SKM-1 (cell line): ENCODE data around the gene ZNF253.
"Not testable (repeated sequence)": the region's sequence is repeated elsewhere in the genome, so short reads cannot be mapped to it uniquely, and the experiment has no call there.

Experiments used
- DNase-seq: peaks from one replicate; lab custom pipeline; 2025; ENCODE audit not compliant: unreplicated experiment; lab: John Stamatoyannopoulos, UW

Gene ZNF253

DNA sequence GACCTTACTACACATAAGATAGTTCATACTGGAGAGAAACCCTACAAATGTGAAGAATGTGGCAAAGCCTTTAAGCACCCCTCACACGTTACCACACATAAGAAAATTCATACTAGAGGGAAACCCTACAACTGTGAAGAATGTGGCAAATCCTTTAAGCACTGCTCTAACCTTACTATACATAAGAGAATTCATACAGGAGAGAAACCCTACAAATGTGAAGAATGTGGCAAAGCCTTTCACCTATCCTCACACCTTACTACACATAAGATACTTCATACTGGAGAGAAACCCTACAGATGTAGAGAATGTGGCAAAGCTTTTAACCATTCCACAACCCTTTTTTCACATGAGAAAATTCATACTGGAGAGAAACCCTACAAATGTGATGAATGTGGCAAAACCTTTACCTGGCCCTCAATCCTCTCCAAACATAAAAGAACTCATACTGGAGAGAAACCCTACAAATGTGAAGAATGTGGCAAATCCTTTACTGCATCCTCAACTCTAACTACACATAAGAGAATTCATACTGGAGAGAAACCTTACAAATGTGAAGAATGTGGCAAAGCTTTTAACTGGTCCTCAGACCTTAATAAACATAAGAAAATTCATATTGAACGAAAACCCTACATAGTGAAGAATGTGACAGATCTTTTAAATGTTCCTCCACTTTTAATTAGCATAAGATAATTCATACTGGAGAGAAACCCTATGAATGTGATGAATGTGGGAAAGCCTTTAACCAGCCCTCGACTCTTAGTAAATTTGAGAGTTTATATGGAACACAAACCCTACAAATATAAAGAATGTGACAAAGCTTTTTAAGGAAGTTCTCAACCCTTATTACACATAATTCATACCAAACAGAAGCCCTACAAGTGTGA lies 26.6 kb downstream of the ZNF253 start:
- DNase-seq: not testable (repeated sequence)

DNA sequence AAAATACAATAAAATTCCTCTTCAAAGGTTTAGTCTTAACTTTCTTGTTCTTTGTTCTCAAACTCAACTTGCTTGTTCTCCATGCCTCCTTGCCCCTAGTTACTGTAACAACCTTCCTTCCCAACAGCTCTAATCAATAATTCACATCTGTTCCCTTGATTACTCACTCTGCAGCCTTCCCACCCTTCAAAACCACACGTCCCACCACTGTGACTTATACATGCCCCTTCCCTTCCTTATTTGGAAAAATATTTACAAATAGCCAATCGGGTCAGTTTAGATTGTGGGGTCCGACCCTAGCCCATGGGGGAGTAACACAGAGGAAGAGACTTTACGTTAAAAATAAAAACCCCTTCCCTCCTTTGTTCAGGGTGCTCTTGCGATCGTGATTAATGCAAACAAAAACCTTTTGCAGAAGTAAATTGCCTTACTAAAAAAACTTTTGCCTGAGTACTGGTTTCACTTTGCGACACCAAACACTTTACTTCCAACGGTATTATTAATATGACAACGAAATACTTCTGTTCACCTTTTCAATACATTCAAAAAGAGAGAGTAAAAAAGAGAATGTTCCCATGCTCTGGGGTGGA lies 34.6 kb downstream of the ZNF253 start:
- no peak for DNase-seq

DNA sequence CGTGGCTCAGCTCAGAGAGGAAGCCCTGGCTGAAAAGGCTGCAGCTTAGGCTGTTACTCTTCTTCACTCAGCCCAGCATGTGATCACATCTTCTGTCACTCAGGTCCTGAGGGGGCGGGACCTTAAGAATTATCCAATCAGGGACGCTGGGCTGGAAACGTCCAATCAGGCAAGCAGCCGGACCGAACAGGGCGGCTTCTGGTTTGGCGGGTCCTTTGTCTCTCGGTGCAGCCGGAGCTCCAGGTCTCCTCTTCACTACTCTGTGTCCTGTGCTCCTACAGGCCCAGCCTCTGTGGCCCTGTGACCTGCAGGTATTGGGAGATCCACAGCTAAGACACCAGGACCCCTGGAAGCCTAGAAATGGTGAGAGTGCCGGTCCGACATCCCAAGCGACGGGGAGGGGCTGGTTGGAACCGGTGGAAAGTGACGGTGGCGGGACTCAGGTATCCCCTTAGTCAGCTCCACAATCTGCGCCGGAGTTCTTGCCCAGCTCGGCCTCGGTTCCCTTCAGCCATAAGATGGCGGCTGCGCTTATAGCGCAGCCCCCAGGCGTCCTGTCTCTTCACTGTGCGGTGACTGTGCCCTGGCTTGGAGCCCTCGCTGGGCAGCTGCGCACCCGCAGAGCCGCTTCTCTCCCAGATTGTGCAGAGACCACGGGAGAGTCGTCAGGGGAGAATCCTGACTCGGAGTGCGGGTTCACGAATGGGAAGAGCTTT lies 35.2 kb downstream of the ZNF253 start, which contains the start of gene ZNF93:
Gene ZNF93 (plus strand): TSS at position 218 of the 716 bp plus-strand sequence. CDS start 143 bp downstream, at position 361.
- DNase-seq: no peak

- not testable (repeated sequence) for DNase-seq
Measured at GRCh38 chr19:19907551-19907950, 41.9 kb downstream of the ZNF253 start.

DNA sequence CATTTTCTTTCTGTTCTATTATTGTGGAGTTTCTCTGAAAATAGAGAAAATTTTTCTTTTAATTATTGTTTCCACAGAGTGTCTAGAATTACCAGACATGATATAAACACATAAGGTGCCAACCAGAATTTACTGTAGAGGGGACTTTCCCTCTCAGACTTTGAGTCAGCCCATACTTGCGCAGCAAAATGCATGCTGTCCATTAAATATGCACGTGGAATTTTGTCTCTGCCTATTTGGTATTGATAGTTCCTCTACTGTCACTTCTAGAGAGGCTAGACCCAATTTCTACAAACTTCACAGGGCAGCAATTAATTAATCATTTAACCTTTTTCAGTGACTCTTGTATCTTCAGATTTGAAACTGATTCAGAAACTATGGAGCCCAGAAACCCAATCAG lies 44.0 kb downstream of the ZNF253 start:
- no peak for DNase-seq

DNA sequence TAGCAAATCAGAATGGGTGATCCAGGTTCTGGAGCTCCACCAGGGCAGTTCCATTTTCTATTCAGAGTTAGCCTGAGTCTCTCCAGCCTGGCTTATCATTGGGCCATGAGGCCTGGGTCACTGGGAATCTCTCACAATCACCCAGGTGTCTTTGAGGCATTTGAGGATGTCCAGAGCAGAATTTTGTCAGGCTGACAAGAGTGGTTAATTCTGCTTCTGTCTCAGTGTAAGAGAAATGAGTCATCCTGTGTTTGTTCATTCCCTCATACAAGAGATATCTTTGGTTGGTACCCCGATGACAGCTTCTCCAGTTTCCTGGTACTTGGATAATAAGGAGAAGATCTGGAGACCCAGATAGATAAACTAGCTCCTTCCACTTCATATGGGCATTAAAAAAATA lies 45.5 kb downstream of the ZNF253 start:
- DNase-seq: no peak

- no peak for DNase-seq
Measured at GRCh38 chr19:19914596-19914995, 48.9 kb downstream of the ZNF253 start.

- DNase-seq: not testable (repeated sequence)
Measured at GRCh38 chr19:19930417-19930816, 64.7 kb downstream of the ZNF253 start.

DNA sequence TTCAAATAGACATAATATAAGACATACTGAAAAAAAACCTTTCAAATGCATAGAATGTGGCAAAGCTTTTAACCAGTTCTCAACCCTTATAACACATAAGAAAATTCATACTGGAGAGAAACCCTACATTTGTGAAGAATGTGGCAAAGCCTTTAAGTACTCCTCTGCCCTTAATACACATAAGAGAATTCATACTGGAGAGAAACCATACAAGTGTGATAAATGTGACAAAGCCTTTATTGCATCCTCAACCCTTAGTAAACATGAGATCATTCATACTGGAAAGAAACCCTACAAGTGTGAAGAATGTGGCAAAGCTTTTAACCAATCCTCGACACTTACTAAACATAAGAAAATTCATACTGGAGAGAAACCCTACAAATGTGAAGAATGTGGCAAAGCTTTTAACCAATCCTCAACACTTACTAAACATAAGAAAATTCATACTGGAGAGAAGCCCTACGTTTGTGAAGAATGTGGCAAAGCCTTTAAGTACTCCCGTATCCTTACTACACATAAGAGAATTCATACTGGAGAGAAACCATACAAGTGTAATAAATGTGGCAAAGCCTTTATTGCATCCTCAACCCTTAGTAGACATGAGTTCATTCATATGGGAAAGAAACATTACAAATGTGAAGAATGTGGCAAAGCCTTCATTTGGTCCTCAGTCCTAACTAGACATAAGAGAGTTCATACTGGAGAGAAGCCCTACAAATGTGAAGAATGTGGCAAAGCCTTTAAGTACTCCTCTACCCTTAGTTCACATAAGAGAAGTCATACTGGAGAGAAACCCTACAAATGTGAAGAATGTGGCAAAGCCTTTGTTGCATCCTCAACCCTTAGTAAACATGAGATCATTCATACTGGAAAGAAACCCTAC lies 68.0 kb downstream of the ZNF253 start:
- DNase-seq: not testable (repeated sequence)

DNA sequence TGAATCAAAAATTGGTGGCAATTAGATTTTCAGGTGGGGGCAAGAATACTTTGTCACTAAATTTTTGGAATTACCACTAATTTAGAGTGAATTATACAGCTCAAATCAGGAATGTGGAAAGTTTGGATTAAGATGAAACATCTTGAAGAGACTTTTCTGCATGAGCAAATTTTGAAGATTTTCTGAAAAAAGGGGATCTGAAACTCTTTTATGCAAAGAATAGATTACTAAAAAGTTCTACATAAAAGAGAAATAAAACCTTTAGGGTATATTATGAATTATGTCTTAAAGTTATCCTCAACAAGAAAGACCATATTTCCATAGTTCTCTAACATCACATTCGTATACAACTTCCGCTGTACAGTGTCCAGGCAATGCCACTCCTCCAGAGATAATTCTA lies 71.7 kb downstream of the ZNF253 start:
- DNase-seq: no peak

- DNase-seq: no peak
Measured at GRCh38 chr19:19938449-19938848, 72.8 kb downstream of the ZNF253 start.

GRCh38 chr19:19943848-19944582 lies 78.3 kb downstream of the ZNF253 start:
- no peak for DNase-seq
